Cardiac fibroblast (primary cell): Measurements from ENCODE around the gene FUT2.
A peak's percentile ranks its signal among the peaks of the same experiment; 100 is the strongest.

Source experiments
- DNase-seq, 2 donors: peaks; one replicate each; pipeline versions ENCODE4 v3.0.0 to v3.0.0-alpha.2; 2010; ENCODE audit warnings: low read depth in 2 of 2
- H3K4me3 ChIP-seq, 2 donors: replicated peaks in 1 of 2; 1 replicate in 1 of 2; 2 replicates in 1 of 2; pipeline ENCODE4 v1.5.1; 2011; ENCODE audit warnings: low read depth in 2 of 2, low read length in 2 of 2, mild to moderate bottlenecking in 2 of 2, moderate library complexity in 1 of 2
- CTCF ChIP-seq: IDR thresholded peaks from one replicate; pipeline ENCODE4 v1.5.1; 2011; ENCODE audit warnings: low read depth, mild to moderate bottlenecking, low read length, inconsistent platforms

The FUT2 gene

GRCh38 chr19:48702701-48703100 lies 6.9 kb downstream of the FUT2 start:
- no peak overlapping the region for H3K4me3 ChIP-seq
- DNase-seq = no peak
- TF ChIP-seq CTCF = no peak

GRCh38 chr19:48703316-48703715 lies 7.5 kb downstream of the FUT2 start:
- no peak overlapping the region for H3K4me3 ChIP-seq
- DNase-seq = no peak
- no peak for TF ChIP-seq CTCF

GRCh38 chr19:48705431-48705830 lies 9.7 kb downstream of the FUT2 start:
- no peak for DNase-seq
- H3K4me3 ChIP-seq = no peak overlapping the region
- TF ChIP-seq CTCF = no peak

GRCh38 chr19:48708471-48708870 lies 12.7 kb downstream of the FUT2 start:
- DNase-seq = no peak
- no peak overlapping the region for H3K4me3 ChIP-seq
- no peak for TF ChIP-seq CTCF

- no peak overlapping the region for H3K4me3 ChIP-seq
- DNase-seq = no peak
- TF ChIP-seq CTCF = no peak
Observed at GRCh38 chr19:48711106-48711662, 15.4 kb downstream of the FUT2 start.

- peak; percentile 60 for TF ChIP-seq CTCF
- H3K4me3 ChIP-seq = peak overlapping the region; percentile 75 to 83
- DNase-seq = peak in 1 of 2 donors; percentile 19
Observed at GRCh38 chr19:48713041-48713863, 17.5 kb downstream of the FUT2 start.
